ENCODE results near the gene LCN1. TPM values are rescaled to one million over a fixed set of nuclear protein-coding genes. Genes with fewer than 3 reads are reported as not detected.

Gene LCN1
- total RNA-seq, 4 donors from 2014 or later, result not detected

DNA sequence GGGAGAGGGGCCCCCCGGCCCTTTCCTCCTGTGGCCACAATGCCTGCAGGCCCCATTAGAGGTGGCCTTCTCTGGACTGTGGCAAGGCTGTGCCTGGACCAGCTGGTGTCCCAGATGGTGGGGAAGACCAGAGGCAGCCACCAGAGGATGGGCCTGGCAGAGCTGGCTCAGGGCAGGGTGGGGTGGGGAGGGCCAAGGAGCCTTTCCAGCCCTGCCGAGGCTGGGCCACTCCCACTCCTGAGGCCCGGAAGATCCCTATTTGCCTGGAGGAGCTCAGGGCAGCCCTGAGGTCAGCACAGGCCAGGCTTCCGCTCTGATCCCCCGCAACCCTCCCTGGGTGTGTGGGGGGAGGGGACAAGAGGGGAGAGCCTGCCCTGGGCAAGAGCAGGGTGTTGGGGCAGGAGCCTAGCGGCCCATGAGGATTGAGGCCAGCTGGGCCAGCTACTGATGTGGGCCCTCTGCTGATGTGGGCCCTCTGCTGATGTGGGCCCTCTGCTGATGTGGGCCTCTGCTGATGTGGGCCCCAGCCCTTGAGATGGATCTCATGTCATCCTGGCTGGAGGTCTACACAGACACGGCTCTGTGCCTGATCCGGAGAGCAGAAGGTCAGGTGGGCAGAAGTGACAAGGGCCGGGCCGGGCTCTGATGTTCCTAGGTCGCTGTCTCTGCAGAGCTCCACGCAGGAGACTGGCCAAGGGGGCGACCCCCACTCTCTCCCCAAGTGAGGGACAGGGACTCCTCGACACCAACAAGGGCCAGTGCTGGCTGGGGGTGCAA lies 14.7 kb upstream of the LCN1 start:
- Histone ChIP-seq H3K36me3 (peaks cover 0 to 43% of the 10 kb centered on the region in 2 donors), H3K27ac (no peak overlapping the region), H3K4me3 (no peak overlapping the region), H3K9me3 (peaks cover 0 to 16% (median 0%) of the 10 kb centered on the region in 3 donors), H3K27me3 (no peaks in the 10 kb centered on the region), H3K4me1 (peaks cover 2 to 21% (median 8%) of the 10 kb centered on the region in 3 donors)
- ATAC-seq, result no peak
- TF ChIP-seq CTCF (IDR thresholded peaks at IDR 0.05) (no peak), EP300 (IDR thresholded peaks at IDR 0.05) (no peak), POLR2AphosphoS5 (IDR thresholded peaks at IDR 0.05) (no peak), POLR2A (IDR thresholded peaks at IDR 0.05) (no peak)
- WGBS, 2 donors (ENCODE audit: low coverage in 1 of 2), result 58 to 100% methylated on average over 1 to 7 of the region's 14 CpGs

GRCh38 chr9:135507104-135508035 lies 13.9 kb upstream of the LCN1 start:
- H3K4me1 ChIP-seq, result peaks cover 0 to 13% (median 0%) of the 10 kb centered on the region in 3 donors
- TF ChIP-seq POLR2AphosphoS5 (IDR thresholded peaks at IDR 0.05) (no peak), POLR2A (IDR thresholded peaks at IDR 0.05) (no peak), EP300 (IDR thresholded peaks at IDR 0.05) (no peak), CTCF (IDR thresholded peaks at IDR 0.05) (no peak)
- H3K9me3 ChIP-seq, result peaks cover 0 to 16% (median 0%) of the 10 kb centered on the region in 3 donors
- 90 to 92% methylated on average over 2 to 6 of the region's 23 CpGs for WGBS, 2 donors (ENCODE audit: low coverage in 1 of 2)
- ATAC-seq, result no peak
- no peak overlapping the region for H3K4me3 ChIP-seq
- peaks cover 0 to 34% of the 10 kb centered on the region in 2 donors for H3K36me3 ChIP-seq
- no peaks in the 10 kb centered on the region for H3K27me3 ChIP-seq
- H3K27ac ChIP-seq, result no peak overlapping the region

DNA sequence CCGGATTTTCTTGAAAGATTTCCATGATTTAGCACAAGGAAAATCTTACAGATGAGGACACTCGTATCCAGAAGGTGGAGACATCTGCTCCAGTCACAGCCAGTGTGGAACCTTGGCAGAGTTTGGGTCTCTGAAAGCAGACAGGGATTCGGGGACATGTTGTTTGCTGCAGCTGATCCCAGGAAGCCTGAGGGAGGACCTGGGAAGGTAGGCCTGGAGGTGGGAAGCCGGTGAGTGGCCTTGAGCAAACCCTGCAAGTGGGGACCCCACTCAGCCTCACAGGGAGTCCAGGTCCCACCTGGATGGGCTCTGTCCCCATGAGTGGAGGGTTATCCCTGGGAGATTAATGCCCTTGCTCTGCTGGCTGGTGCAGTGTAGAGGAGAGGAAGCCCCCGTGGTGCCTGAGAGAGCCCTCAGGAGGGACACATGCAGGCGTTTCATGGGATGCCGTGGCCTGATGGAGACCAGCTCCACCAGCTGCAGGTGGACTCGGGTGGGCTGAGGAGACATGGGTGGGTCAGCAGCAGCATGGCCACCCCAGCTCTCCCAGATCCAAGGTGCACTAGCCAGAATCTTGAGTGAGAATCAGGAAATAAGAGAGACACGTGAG lies 12.9 kb upstream of the LCN1 start:
- no peak for TF ChIP-seq POLR2AphosphoS5 (IDR thresholded peaks at IDR 0.05)
- no peak for TF ChIP-seq CTCF (IDR thresholded peaks at IDR 0.05)
- no peak for TF ChIP-seq EP300 (IDR thresholded peaks at IDR 0.05)
- no peak for TF ChIP-seq POLR2A (IDR thresholded peaks at IDR 0.05)
- no peaks in the 10 kb centered on the region for H3K27me3 ChIP-seq
- 83% methylated on average over 2 of the region's 9 CpGs; no CpG with 5 or more reads in 1 of the 2 donors for WGBS, 2 donors (ENCODE audit: low coverage in 1 of 2)
- peaks cover 0 to 25% of the 10 kb centered on the region in 2 donors for H3K36me3 ChIP-seq
- no peak overlapping the region for H3K4me3 ChIP-seq
- peaks cover 0 to 16% (median 0%) of the 10 kb centered on the region in 3 donors for H3K9me3 ChIP-seq
- ATAC-seq, result no peak
- H3K27ac ChIP-seq, result no peak overlapping the region
- peaks cover 0 to 5% (median 0%) of the 10 kb centered on the region in 3 donors for H3K4me1 ChIP-seq

DNA sequence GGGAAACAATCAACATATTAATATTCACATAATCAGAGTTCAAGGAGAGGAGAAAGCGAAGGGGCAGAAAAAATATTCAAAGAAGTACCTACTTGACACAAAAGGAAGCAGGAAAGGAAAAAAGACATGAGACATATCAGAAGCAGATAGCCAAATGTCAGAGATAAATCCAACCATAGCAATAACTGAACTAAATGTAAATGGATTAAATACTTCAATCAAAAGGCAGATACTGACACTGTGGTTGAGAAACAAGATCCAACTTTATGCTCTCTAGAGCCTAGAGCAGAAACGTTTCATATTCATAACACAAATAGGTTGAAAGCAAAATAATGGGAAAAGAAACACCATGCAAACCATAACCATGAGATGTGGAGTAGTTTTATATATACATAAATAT lies 11.8 kb upstream of the LCN1 start:
- H3K9me3 ChIP-seq, result peaks cover 0 to 16% (median 0%) of the 10 kb centered on the region in 3 donors
- H3K27me3 ChIP-seq, result peaks cover under 1% of the 10 kb centered on the region
- 83 to 95% methylated on average over 2 of the region's 2 CpGs for WGBS, 2 donors (ENCODE audit: low coverage in 1 of 2)
- H3K4me3 ChIP-seq, result no peak overlapping the region
- ATAC-seq, result no peak
- peaks cover 0 to 13% of the 10 kb centered on the region in 2 donors for H3K36me3 ChIP-seq
- peaks cover 0 to 5% (median 0%) of the 10 kb centered on the region in 3 donors for H3K4me1 ChIP-seq
- no peak overlapping the region for H3K27ac ChIP-seq
- no peak for TF ChIP-seq POLR2A (IDR thresholded peaks at IDR 0.05)
- no peak for TF ChIP-seq EP300 (IDR thresholded peaks at IDR 0.05)
- TF ChIP-seq CTCF (IDR thresholded peaks at IDR 0.05), result no peak
- no peak for TF ChIP-seq POLR2AphosphoS5 (IDR thresholded peaks at IDR 0.05)

Measured in gastroesophageal sphincter (tissue), 4 donors.